Panc1 (cell line): ENCODE results near the gene UBE2E1. TPM values are rescaled to one million over a fixed set of nuclear protein-coding genes. Genes with fewer than 3 reads are reported as not detected.

Source experiments
- ATAC-seq: fragments of 200-7000 bp; cut with Tn5 transposase; 2 replicates; pipeline ENCODE4 v1.9.1; 2020; ENCODE audit warnings: mild to moderate bottlenecking, moderate library complexity
- BruUV-seq: library from RNA; stranded (reverse); fragments of 400-500 nt; replicated peaks from 2 replicates; lab custom pipeline; 2021; lab: Mats Ljungman, UMichigan
- CTCF ChIA-PET: fragments of 300-600 bp; sonication (Branson Sonifier 250); formaldehyde crosslinking; loops from one replicate; lab custom pipeline; 2022; ENCODE audit warnings: antibody characterized with exemption; lab: Charles Lee
- POLR2A ChIA-PET: fragments of 300-600 bp; sonication (Branson Sonifier 250); formaldehyde crosslinking; loops from one replicate; lab custom pipeline; 2022; ENCODE audit warnings: antibody characterized with exemption; lab: Charles Lee
- DNase-seq: peaks from one replicate; pipeline ENCODE4 v3.0.0-alpha.2; 2010; ENCODE audit warnings: low read depth, low spot score
- H3K27ac ChIP-seq: 2 replicates; pipeline ENCODE4 v1.5.1; 2011; ENCODE audit warnings: mild to moderate bottlenecking, low read length, inconsistent platforms
- H3K27me3 ChIP-seq: fragments of 200-500 bp; sonication (Bioruptor generic); 2 replicates; pipeline ENCODE4 v1.6.0; 2014; ENCODE audit warnings: low read length, inconsistent platforms; ENCODE audit not compliant: control insufficient read depth, insufficient read depth
- H3K36me3 ChIP-seq: fragments of 200-500 bp; sonication (Bioruptor generic); 2 replicates; pipeline ENCODE4 v1.5.1; 2014; ENCODE audit warnings: inconsistent platforms, mild to moderate bottlenecking, low read length, moderate library complexity; ENCODE audit not compliant: control insufficient read depth, insufficient read depth
- H3K4me1 ChIP-seq: 2 replicates; pipeline ENCODE4 v1.5.1; 2011; ENCODE audit warnings: inconsistent platforms, mild to moderate bottlenecking, low read length, moderate library complexity; ENCODE audit not compliant: control insufficient read depth, insufficient read depth
- H3K4me3 ChIP-seq, 2 experiments: 2 replicates each; pipeline ENCODE4 v1.5.1; 2011 to 2012; ENCODE audit warnings: low read depth in 2 of 2, low read length in 2 of 2, mild to moderate bottlenecking in 2 of 2, inconsistent platforms in 1 of 2, moderate library complexity in 1 of 2
- H3K9me3 ChIP-seq: fragments of 200-500 bp; sonication (Bioruptor generic); 2 replicates; pipeline ENCODE4 v1.5.1; 2014; ENCODE audit warnings: low read depth, mild to moderate bottlenecking, inconsistent platforms, low read length, moderate library complexity; ENCODE audit not compliant: control insufficient read depth, insufficient read depth
- POLR2AphosphoS5 ChIP-seq: IDR thresholded peaks from 2 replicates; pipeline ENCODE4 v1.6.1; 2012; ENCODE audit warnings: mild to moderate bottlenecking, low read depth, low read length, moderate library complexity
- SIN3A ChIP-seq: IDR thresholded peaks from 2 replicates; pipeline ENCODE4 v1.6.1; 2012; ENCODE audit warnings: low read depth, mild to moderate bottlenecking, low read length, moderate library complexity, borderline replicate concordance; ENCODE audit not compliant: insufficient read depth
- TCF7L2 ChIP-seq: IDR thresholded peaks from 2 replicates; pipeline ENCODE4 v1.6.1; 2011; ENCODE audit warnings: mild to moderate bottlenecking, low read depth, low read length, inconsistent platforms
- in situ Hi-C: cut with HindIII; loops from 2 replicates; pipeline ENCODE4 v1.10.0; 2016; ENCODE audit warnings: low sequenced_read_pairs, low pct_unique_long_range_greater_than_20kb
- intact Hi-C: fragments of 100-400 bp; cut with micrococcal nuclease; formaldehyde crosslinking; loops from one replicate; pipeline ENCODE4 v1.10.0; 2022; ENCODE audit not compliant: unreplicated experiment
- total RNA-seq: library from RNA; stranded (reverse); gene quantifications from one replicate; pipeline ENCODE4 v1.2.1, GENCODE V29; 2021; ENCODE audit not compliant: unreplicated experiment
- TF ChIP-seq, protein P1 (sequence below): fragments of 450-650 bp; IDR thresholded peaks from 2 replicates; pipeline ENCODE4 v1.5.1; 2017; ENCODE audit warnings: mild to moderate bottlenecking
- TF ChIP-seq, protein P2 (sequence below), 2 experiments: IDR thresholded peaks; 2 replicates each; pipeline ENCODE4 v1.6.1; 2011 to 2012; ENCODE audit warnings: low read depth in 2 of 2, control low read depth in 1 of 2, low read length in 1 of 2, mild to moderate bottlenecking in 1 of 2, moderate library complexity in 1 of 2; ENCODE audit not compliant: insufficient read depth in 1 of 2

The UBE2E1 gene
- total RNA-seq, 1 experiment from 2014 or later: 127 TPM

DNA sequence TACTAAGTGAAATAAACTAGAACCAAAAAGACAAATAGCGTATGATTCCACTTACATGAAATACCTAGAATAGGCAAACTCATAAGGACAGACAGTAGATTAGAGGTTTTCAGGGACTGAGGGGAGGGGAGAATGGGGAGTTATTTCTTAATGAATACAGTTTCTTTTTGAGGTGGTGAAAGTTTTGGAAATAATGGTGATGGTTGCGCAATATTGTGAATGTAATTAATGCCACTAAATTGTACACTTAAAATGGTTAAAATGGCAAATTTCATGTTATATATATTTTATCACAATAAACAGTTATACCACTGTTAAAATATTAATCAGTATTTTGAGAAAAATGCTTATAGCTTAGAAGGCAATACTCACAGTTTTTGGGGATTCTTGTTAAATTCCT lies 11.0 kb downstream of the UBE2E1 start:
- intact Hi-C loops (no loop called here), in situ Hi-C loops (no loop called here)
- ChIA-PET CTCF (no interaction called here), POLR2A (no interaction called here)
- Histone ChIP-seq H3K4me1 (peaks cover 13% of the 10 kb centered on the region), H3K9me3 (no peaks in the 10 kb centered on the region), H3K36me3 (peaks cover 6% of the 10 kb centered on the region; the same call in 1 of the 2 replicates), H3K27me3 (no peaks in the 10 kb centered on the region), H3K4me3 (no peak overlapping the region), H3K27ac (no peak overlapping the region)
- BruUV-seq: no TSS peak
- DNase-seq (no peak), ATAC-seq (no peak)
- TF ChIP-seq, protein P1, sequence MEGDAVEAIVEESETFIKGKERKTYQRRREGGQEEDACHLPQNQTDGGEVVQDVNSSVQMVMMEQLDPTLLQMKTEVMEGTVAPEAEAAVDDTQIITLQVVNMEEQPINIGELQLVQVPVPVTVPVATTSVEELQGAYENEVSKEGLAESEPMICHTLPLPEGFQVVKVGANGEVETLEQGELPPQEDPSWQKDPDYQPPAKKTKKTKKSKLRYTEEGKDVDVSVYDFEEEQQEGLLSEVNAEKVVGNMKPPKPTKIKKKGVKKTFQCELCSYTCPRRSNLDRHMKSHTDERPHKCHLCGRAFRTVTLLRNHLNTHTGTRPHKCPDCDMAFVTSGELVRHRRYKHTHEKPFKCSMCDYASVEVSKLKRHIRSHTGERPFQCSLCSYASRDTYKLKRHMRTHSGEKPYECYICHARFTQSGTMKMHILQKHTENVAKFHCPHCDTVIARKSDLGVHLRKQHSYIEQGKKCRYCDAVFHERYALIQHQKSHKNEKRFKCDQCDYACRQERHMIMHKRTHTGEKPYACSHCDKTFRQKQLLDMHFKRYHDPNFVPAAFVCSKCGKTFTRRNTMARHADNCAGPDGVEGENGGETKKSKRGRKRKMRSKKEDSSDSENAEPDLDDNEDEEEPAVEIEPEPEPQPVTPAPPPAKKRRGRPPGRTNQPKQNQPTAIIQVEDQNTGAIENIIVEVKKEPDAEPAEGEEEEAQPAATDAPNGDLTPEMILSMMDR: no peak
- TF ChIP-seq POLR2AphosphoS5: no peak
- TF ChIP-seq, protein P2, sequence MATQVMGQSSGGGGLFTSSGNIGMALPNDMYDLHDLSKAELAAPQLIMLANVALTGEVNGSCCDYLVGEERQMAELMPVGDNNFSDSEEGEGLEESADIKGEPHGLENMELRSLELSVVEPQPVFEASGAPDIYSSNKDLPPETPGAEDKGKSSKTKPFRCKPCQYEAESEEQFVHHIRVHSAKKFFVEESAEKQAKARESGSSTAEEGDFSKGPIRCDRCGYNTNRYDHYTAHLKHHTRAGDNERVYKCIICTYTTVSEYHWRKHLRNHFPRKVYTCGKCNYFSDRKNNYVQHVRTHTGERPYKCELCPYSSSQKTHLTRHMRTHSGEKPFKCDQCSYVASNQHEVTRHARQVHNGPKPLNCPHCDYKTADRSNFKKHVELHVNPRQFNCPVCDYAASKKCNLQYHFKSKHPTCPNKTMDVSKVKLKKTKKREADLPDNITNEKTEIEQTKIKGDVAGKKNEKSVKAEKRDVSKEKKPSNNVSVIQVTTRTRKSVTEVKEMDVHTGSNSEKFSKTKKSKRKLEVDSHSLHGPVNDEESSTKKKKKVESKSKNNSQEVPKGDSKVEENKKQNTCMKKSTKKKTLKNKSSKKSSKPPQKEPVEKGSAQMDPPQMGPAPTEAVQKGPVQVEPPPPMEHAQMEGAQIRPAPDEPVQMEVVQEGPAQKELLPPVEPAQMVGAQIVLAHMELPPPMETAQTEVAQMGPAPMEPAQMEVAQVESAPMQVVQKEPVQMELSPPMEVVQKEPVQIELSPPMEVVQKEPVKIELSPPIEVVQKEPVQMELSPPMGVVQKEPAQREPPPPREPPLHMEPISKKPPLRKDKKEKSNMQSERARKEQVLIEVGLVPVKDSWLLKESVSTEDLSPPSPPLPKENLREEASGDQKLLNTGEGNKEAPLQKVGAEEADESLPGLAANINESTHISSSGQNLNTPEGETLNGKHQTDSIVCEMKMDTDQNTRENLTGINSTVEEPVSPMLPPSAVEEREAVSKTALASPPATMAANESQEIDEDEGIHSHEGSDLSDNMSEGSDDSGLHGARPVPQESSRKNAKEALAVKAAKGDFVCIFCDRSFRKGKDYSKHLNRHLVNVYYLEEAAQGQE (IDR thresholded peaks at IDR 0.05; ENCODE audit: insufficient read depth in 1 of 2, low read depth in 2 of 2, low read length in 1 of 2): no peak
- no peak for TF ChIP-seq SIN3A

DNA sequence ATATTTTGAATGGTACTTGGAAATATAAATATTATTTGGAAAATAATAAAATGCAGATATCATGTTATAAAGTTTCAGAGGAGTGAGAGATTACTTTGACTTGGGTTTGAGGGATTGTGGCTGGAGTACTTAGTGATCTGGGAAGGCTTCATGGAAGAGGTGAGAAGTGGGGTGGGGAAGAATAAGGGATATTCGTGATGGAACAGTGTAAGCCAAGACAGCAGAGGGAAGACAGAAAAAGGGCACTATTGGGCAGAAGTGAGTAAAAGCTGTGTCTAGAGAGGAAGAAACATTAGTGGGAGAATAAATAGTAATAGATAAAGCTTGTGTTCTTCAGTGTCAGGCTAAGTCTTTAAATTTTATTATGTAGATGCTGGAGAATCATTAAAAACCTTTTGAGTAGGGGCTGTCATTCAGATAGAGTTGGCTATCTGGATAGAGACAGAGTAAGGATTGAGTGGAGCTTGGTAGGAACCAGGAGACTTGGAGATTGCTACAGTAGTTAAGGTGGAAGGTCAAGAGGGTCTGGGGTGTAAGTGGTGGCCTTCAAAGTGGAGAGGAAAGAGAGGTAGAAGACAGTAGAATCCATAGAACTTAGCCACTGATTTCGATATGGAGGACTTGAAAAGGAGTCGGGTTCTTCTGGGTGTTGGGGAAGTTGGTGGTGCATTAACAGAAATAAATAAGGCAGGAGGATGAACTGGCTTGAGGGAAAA lies 11.9 kb downstream of the UBE2E1 start:
- no peak overlapping the region for H3K4me3 ChIP-seq
- no peaks in the 10 kb centered on the region for H3K27me3 ChIP-seq
- in situ Hi-C loops (no loop called here), intact Hi-C loops (no loop called here)
- POLR2A ChIA-PET: interaction anchor here (0.6 kb wide), 1 partner anchor 9 kb away, joined by 3 read pairs; no protein-coding TSS in a partner anchor
- TF ChIP-seq SIN3A: no peak
- no peaks in the 10 kb centered on the region for H3K9me3 ChIP-seq
- CTCF ChIA-PET: no interaction called here
- no peak for ATAC-seq
- peaks cover 11% of the 10 kb centered on the region for H3K4me1 ChIP-seq
- no peak overlapping the region for H3K27ac ChIP-seq
- 0 out of 2 replicates have a peak, but pooled peaks cover 2% of the 10 kb centered on the region for H3K36me3 ChIP-seq
- BruUV-seq: no TSS peak
- no peak for DNase-seq

DNA sequence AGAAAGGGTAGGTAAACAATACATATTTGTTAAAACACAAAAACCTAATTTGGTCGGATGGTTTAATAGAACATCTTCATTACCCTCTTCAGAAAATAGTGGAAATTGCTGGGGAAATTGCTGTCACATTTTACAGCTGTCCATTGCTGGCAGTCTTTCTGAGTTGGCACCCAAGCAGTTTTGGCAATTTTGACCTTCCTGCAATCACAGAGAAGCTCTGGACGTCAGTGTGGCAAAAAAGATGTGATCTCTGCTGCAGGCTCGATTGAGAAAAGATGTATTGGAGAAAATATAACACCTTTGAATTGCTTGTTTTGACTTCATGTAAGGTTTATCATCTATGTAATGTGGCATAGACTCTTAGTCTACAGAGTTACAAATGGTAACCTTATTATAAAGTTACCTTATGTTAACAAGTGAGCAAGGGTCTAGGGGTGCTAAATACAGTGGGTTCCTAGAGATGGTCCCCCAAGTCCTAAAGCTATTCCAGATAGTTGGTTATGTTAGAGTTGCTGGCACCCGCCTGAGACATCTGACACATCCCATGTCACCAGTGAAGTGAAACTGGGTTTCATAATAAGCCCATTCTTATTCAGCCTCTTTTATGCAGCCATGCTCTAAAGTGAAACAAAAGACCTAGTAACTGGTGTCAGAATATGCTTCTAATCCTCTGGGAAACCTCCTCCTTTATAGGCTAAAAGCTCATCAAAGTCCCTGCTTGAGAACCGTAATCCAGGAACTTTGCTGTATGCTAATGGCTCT lies 14.0 kb downstream of the UBE2E1 start:
- Histone ChIP-seq H3K36me3 (0 out of 2 replicates have a peak, but pooled peaks cover 2% of the 10 kb centered on the region), H3K4me3 (no peak overlapping the region), H3K9me3 (no peaks in the 10 kb centered on the region), H3K27me3 (no peaks in the 10 kb centered on the region), H3K4me1 (peaks cover 9% of the 10 kb centered on the region), H3K27ac (no peak overlapping the region)
- intact Hi-C loops (no loop called here), in situ Hi-C loops (no loop called here)
- no TSS peak for BruUV-seq
- ChIA-PET POLR2A (no interaction called here), CTCF (no interaction called here)
- TF ChIP-seq TCF7L2 (no peak), SIN3A (no peak), POLR2AphosphoS5 (no peak)
- TF ChIP-seq, protein P1: no peak
- TF ChIP-seq, protein P2 (IDR thresholded peaks at IDR 0.05; ENCODE audit: insufficient read depth in 1 of 2, low read depth in 2 of 2, low read length in 1 of 2): no peak
- DNase-seq (no peak), ATAC-seq (no peak)
